ENCODE results near the gene NFIX.

NFIX gene

DNA sequence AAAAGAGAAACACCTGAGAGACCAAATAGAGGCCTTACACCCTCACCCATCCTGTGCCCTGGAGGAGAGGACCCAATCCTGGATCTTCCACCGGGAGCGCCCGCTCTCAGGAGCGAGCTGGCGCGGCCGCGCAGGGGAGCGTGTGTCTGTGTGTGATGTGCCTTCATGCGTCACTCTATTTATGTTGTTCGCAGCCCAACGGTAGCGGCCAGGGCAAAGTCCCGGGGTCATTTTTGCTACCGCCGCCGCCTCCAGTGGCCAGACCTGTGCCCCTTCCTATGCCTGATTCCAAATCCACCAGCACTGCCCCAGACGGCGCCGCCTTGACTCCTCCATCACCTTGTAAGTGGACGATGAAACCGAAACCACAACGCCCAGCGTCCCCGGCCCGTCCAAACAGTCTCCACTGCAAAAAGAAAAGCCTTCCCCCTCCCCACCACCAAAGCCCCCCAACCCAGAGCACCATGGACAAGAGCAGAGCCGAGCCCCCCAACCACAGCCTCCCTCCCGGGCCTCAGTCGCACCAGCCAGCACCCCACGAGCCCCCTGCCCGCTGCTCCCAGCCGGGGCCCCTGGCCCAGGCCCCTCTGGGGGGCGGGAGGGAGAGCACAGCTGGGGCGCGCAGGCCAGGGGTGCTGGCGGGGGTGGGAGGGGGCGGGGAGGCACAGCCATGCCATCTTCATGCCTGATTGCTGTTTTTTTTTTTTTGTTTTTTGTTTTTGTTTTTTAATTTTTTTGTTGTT is 92.7 kb downstream of the NFIX start:
- peaks cover 4% of the 10 kb centered on the region; the same call in 1 of the 2 replicates for H3K4me1 ChIP-seq (ENCODE audit: control insufficient read depth, insufficient read depth, low read length)
- DNase-seq (ENCODE audit: low read depth, low spot score) = no peak
- no peak overlapping the region for H3K4me3 ChIP-seq (ENCODE audit: low read length)
- no peaks in the 10 kb centered on the region for H3K36me3 ChIP-seq (ENCODE audit: control insufficient read depth, insufficient read depth, low read length)
- no peak overlapping the region for H3K27ac ChIP-seq (ENCODE audit: low read length)
- no CpG with 5 or more reads among the region's 37 CpGs for WGBS (ENCODE audit: insufficient coverage, insufficient read length)
- H3K27me3 ChIP-seq (ENCODE audit: control insufficient read depth, insufficient read depth, low read length) = no peaks in the 10 kb centered on the region
- H3K9me3 ChIP-seq (ENCODE audit: control insufficient read depth, insufficient read depth, low read length) = no peaks in the 10 kb centered on the region

DNA sequence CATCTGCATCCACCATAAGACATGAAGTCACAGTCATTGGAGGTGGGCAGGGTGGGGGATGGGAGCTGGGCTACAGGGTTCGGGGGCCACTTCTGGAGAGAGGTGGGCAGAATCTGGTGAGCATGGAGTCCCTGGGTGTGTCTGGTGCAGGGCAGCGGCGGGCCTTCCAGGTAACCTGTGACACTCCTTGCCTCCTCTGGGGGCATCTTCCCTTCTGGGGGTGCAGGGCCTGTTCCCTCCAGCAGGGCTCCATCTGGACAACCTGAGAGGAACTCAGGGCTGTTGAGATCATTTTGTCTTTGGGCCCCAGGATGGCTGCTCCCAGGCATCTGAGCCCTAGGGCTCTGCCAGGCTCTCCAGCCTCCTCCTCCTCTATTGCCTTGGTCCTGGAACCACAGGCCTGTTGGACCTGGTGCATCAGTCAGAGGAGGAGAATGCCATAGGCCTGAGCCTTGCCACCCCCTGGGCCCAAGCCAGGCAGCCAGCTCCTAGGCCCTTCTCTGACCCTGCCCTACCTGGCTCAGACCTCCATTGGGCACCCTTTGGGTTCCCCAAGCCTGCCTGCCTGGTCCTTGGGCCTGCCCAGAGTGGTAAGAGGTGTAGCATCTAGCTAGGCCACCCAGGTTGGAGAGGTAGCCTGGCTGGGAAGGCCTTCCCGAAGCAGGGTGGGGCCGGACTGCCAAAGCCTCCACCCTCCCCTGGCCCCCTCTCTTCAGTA is 94.0 kb downstream of the NFIX start:
- Histone ChIP-seq H3K36me3 (ENCODE audit: control insufficient read depth, insufficient read depth, low read length) (no peaks in the 10 kb centered on the region), H3K27ac (ENCODE audit: low read length) (no peak overlapping the region), H3K4me3 (ENCODE audit: low read length) (no peak overlapping the region), H3K27me3 (ENCODE audit: control insufficient read depth, insufficient read depth, low read length) (peaks cover 2% of the 10 kb centered on the region; the same call in 1 of the 2 replicates), H3K4me1 (ENCODE audit: control insufficient read depth, insufficient read depth, low read length) (peaks cover 5% of the 10 kb centered on the region; the same call in 1 of the 2 replicates), H3K9me3 (ENCODE audit: control insufficient read depth, insufficient read depth, low read length) (no peaks in the 10 kb centered on the region)
- DNase-seq (ENCODE audit: low read depth, low spot score) = no peak
- no CpG with 5 or more reads among the region's 5 CpGs for WGBS (ENCODE audit: insufficient coverage, insufficient read length)

DNA sequence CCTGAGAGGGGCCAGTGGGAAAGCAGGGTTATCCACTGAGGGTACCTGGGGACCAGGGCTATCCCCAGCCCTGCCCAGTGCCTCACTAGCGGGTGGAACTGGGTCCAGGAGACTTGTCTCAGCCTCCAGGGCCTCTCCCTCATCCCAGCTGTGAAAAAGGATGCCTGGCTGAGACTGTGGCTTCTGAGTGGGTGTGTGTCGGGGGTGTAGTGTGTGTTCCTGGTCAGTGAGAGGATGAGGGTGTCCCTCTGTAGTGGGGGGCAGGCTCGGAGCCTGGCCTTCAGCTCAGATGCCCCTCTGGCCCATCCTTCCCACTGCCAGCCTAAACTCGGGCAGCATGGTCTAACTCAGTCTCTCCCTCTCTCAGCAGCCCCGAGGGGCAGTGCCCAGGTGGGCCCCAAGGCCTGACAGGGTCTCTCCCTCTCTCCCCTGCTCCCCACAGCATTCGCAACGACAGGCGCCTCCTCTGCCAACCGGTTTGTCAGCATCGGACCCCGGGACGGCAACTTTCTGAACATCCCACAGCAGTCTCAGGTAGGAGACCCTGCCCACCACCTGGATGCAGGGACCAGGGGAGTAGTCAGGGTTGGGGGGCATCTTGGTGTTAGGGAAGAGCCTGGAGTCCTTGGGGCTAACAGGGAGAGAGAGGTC is 94.7 kb downstream of the NFIX start:
- Histone ChIP-seq H3K9me3 (ENCODE audit: control insufficient read depth, insufficient read depth, low read length) (no peaks in the 10 kb centered on the region), H3K4me1 (ENCODE audit: control insufficient read depth, insufficient read depth, low read length) (peaks cover 5% of the 10 kb centered on the region; the same call in 1 of the 2 replicates), H3K4me3 (ENCODE audit: low read length) (no peak overlapping the region), H3K27me3 (ENCODE audit: control insufficient read depth, insufficient read depth, low read length) (peaks cover 4% of the 10 kb centered on the region; the same call in 1 of the 2 replicates), H3K27ac (ENCODE audit: low read length) (no peak overlapping the region), H3K36me3 (ENCODE audit: control insufficient read depth, insufficient read depth, low read length) (no peaks in the 10 kb centered on the region)
- WGBS (ENCODE audit: insufficient coverage, insufficient read length) = no CpG with 5 or more reads among the region's 12 CpGs
- no peak for DNase-seq (ENCODE audit: low read depth, low spot score)

DNA sequence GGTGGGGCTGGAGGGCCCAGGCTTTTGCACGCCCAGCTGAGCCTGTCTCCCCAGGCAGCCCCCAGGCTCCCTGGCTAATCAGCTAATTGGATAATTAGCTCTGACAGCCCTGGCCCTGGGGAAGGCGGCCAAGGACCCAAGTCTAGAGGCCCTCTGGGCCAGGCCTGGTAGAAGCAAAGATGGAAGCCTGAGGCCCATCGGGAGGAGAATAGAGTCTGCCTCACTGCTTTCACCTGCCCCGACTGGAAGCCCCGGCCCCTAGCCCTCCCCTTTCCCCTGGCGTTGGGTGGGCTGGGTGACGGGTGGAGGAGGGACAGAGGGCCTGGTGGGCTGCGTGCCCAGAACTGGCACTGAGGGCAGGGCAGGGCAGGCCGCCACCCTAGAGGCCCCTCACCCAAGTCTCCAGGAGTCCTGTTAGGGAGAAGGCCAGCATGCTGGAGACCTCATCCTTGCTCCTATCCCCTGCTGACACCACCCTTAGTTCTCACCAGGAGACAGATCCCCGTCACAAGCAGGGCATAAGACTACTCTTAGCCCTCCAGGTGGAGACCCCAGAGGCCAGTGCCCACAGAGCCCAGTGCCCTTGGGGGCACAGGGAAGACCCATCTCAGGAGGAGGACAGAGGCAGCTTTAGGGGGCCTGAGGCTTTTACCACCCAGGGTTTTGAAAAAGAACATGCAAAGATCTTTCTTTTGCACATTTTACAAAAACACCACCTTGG is 95.4 kb downstream of the NFIX start:
- no peak overlapping the region for H3K4me3 ChIP-seq (ENCODE audit: low read length)
- WGBS (ENCODE audit: insufficient coverage, insufficient read length) = no CpG with 5 or more reads among the region's 10 CpGs
- H3K9me3 ChIP-seq (ENCODE audit: control insufficient read depth, insufficient read depth, low read length) = no peaks in the 10 kb centered on the region
- H3K36me3 ChIP-seq (ENCODE audit: control insufficient read depth, insufficient read depth, low read length) = no peaks in the 10 kb centered on the region
- DNase-seq (ENCODE audit: low read depth, low spot score) = no peak
- peaks cover 5% of the 10 kb centered on the region; the same call in 1 of the 2 replicates for H3K4me1 ChIP-seq (ENCODE audit: control insufficient read depth, insufficient read depth, low read length)
- H3K27me3 ChIP-seq (ENCODE audit: control insufficient read depth, insufficient read depth, low read length) = peaks cover 4% of the 10 kb centered on the region; the same call in 1 of the 2 replicates
- H3K27ac ChIP-seq (ENCODE audit: low read length) = no peak overlapping the region

DNA sequence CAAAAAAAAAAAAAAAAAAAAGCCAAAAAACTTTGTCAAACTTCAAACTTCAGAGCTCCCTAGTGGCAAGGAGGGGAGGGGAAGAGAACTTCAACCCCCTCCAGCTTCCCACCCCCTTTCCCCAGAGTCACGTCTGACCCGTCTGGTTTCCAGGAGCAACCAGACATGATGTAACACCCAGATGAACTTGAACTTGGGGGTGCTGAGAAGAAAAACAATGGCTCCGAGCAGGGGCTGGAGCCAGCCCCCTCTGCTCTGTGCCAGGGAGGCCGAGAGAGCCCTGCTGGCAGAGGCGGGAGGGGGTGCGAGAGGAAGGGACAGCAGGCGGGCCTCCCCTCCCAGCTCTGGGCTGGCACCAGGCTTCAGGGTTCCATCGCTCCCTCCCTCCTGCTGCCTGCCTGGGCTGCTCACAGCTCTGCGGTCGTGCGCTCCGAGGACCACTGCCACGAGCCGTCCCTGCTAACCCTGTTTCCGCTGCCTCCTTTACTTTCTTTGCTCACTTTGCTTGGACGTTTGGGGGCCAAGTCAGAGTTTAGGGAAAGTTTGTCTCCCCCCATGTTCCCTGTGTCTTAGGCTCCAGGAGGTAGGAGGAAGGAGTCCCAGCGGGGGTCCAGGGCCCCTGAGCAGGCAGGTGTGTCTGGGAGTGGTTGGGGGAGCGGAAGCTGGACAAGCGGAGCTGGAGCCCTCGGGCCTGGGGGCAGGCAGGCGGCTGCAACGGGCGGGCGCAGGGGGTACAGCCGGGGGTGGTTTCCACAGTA is 96.3 kb downstream of the NFIX start:
- Histone ChIP-seq H3K9me3 (ENCODE audit: control insufficient read depth, insufficient read depth, low read length) (no peaks in the 10 kb centered on the region), H3K4me3 (ENCODE audit: low read length) (no peak overlapping the region), H3K27ac (ENCODE audit: low read length) (no peak overlapping the region), H3K27me3 (ENCODE audit: control insufficient read depth, insufficient read depth, low read length) (peaks cover 4% of the 10 kb centered on the region; the same call in 1 of the 2 replicates), H3K4me1 (ENCODE audit: control insufficient read depth, insufficient read depth, low read length) (peaks cover 5% of the 10 kb centered on the region; the same call in 1 of the 2 replicates), H3K36me3 (ENCODE audit: control insufficient read depth, insufficient read depth, low read length) (no peaks in the 10 kb centered on the region)
- no peak for DNase-seq (ENCODE audit: low read depth, low spot score)
- WGBS (ENCODE audit: insufficient coverage, insufficient read length) = no CpG with 5 or more reads among the region's 25 CpGs

DNA sequence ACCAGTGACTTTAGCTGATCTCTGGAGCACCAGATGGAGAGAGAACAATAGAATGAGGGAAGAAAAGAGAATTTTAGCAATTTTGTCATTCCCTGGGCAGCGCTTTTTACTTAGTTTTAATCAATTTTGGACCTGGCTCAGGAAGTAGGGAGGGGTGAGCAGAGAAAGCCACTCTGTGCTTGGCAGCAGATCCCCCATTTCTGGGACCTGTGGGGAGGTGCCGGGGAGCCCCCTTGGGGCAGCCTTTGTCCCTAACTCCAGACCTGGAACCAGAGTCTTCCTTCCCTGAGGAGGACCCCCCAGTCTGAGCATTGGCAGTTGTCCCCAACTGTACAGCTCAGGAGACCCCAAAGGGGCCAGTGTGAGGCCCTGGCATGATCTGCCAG is 96.9 kb downstream of the NFIX start:
- DNase-seq (ENCODE audit: low read depth, low spot score) = no peak
- Histone ChIP-seq H3K27me3 (ENCODE audit: control insufficient read depth, insufficient read depth, low read length) (peaks cover 4% of the 10 kb centered on the region; the same call in 1 of the 2 replicates), H3K9me3 (ENCODE audit: control insufficient read depth, insufficient read depth, low read length) (no peaks in the 10 kb centered on the region), H3K36me3 (ENCODE audit: control insufficient read depth, insufficient read depth, low read length) (no peaks in the 10 kb centered on the region), H3K4me3 (ENCODE audit: low read length) (no peak overlapping the region), H3K27ac (ENCODE audit: low read length) (no peak overlapping the region), H3K4me1 (ENCODE audit: control insufficient read depth, insufficient read depth, low read length) (peaks cover 5% of the 10 kb centered on the region; the same call in 1 of the 2 replicates)
- WGBS (ENCODE audit: insufficient coverage, insufficient read length) = no CpG with 5 or more reads among the region's 2 CpGs

DNA sequence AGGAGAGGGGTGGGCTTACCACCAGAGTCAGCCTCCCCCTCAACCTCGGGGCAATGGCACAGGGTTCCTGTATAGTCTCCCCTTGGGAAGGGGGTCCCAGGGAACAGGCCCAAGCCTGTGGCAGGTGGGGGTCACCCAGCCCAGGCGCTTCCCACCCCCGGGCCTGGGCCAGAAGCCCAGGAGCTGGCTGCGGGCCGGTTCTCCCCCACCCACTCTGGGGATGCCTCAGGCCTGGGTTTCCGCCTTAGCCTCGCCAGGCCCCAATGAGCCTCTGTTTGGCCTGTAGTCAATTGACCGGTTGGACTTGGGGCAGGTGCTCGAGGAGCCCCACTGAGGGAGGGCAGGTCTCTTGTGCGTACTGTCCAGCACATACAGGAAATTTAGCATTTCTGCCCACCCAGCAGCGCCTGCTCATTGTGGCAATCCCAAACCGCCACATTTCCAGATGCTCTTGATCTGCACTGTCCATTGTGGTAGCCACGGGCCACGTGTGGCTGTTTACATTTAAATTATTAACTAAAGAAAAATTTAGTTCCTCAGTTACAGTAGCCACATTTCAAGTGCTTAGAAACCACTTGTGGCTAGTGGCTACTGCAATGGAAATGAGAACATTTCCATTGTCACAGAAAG is 97.4 kb downstream of the NFIX start:
- Histone ChIP-seq H3K36me3 (ENCODE audit: control insufficient read depth, insufficient read depth, low read length) (no peaks in the 10 kb centered on the region), H3K27me3 (ENCODE audit: control insufficient read depth, insufficient read depth, low read length) (peaks cover 4% of the 10 kb centered on the region; the same call in 1 of the 2 replicates), H3K4me3 (ENCODE audit: low read length) (no peak overlapping the region), H3K4me1 (ENCODE audit: control insufficient read depth, insufficient read depth, low read length) (peaks cover 5% of the 10 kb centered on the region; the same call in 1 of the 2 replicates), H3K27ac (ENCODE audit: low read length) (no peak overlapping the region), H3K9me3 (ENCODE audit: control insufficient read depth, insufficient read depth, low read length) (no peaks in the 10 kb centered on the region)
- no peak for DNase-seq (ENCODE audit: low read depth, low spot score)
- WGBS (ENCODE audit: insufficient coverage, insufficient read length) = no CpG with 5 or more reads among the region's 14 CpGs

DNA sequence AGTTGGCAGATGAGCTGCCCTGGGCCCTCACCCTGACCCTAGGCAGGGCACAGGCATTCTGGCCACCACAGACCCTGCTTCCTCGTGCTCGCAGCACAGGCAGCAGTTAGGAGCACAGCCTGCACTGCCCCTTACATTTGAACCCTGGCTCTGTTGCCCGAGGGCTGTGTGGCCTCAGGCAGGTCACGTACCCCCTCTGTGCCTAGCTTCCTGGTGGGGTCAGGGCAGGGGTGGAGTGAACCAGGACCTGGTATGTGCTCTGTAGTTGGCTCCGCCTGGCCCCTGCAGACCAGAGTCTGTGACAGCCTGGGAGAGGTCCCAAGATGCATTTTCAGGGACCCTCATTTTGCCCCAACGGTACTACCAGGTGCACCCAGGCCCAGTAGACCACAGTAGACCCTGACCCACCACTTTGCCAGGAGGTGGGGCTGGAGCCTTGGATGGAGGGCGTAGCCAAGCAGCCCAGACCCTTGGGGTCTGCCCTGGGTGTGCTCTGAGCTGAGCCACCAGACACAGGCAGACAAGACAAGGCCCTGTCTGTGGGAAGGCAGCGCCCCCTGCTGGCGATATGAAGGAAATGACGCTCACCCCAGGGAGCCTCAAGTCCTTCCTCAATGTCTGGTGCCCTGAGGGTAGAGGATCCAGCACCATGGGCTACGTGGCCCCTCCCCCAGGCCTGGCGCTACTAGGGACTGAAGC is 98.3 kb downstream of the NFIX start:
- no CpG with 5 or more reads among the region's 12 CpGs for WGBS (ENCODE audit: insufficient coverage, insufficient read length)
- no peak for DNase-seq (ENCODE audit: low read depth, low spot score)
- Histone ChIP-seq H3K36me3 (ENCODE audit: control insufficient read depth, insufficient read depth, low read length) (no peaks in the 10 kb centered on the region), H3K4me3 (ENCODE audit: low read length) (no peak overlapping the region), H3K27me3 (ENCODE audit: control insufficient read depth, insufficient read depth, low read length) (peaks cover 6% of the 10 kb centered on the region; the same call in 1 of the 2 replicates), H3K27ac (ENCODE audit: low read length) (no peak overlapping the region), H3K9me3 (ENCODE audit: control insufficient read depth, insufficient read depth, low read length) (no peaks in the 10 kb centered on the region), H3K4me1 (ENCODE audit: control insufficient read depth, insufficient read depth, low read length) (peaks cover 5% of the 10 kb centered on the region; the same call in 1 of the 2 replicates)

DNA sequence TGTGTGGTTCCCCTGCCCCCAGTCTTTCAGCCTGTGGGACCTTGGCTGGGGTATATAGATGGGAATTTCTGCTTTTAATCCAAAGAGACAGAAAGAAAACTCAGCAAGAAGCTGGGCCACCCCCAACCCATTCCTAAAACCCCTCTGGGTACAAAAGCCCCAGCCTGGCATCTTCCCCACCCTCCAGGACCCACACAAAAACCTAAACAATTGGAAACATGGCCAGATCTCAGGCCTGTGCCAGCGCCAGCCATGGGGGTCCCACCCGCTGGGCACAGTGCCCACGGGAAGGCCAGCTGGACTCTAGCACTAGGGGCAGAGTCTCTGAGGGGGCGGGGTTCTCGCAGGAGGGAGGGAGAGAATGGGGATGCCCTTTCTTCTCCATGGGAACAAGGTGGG is 98.8 kb downstream of the NFIX start:
- Histone ChIP-seq H3K4me1 (ENCODE audit: control insufficient read depth, insufficient read depth, low read length) (peaks cover 5% of the 10 kb centered on the region; the same call in 1 of the 2 replicates), H3K4me3 (ENCODE audit: low read length) (no peak overlapping the region)

More for the DNA sequence above, 98.8 kb downstream of the NFIX start:
- no CpG with 5 or more reads among the region's 5 CpGs for WGBS (ENCODE audit: insufficient coverage, insufficient read length)
- Histone ChIP-seq H3K9me3 (ENCODE audit: control insufficient read depth, insufficient read depth, low read length) (no peaks in the 10 kb centered on the region), H3K27me3 (ENCODE audit: control insufficient read depth, insufficient read depth, low read length) (peaks cover 12% of the 10 kb centered on the region; the same call in 1 of the 2 replicates), H3K36me3 (ENCODE audit: control insufficient read depth, insufficient read depth, low read length) (no peaks in the 10 kb centered on the region), H3K27ac (ENCODE audit: low read length) (no peak overlapping the region)
- no peak for DNase-seq (ENCODE audit: low read depth, low spot score)

Measured in iPS DF 6.9 (cell line).